ENCODE measurements around the gene LAMC3.

LAMC3 gene

DNA sequence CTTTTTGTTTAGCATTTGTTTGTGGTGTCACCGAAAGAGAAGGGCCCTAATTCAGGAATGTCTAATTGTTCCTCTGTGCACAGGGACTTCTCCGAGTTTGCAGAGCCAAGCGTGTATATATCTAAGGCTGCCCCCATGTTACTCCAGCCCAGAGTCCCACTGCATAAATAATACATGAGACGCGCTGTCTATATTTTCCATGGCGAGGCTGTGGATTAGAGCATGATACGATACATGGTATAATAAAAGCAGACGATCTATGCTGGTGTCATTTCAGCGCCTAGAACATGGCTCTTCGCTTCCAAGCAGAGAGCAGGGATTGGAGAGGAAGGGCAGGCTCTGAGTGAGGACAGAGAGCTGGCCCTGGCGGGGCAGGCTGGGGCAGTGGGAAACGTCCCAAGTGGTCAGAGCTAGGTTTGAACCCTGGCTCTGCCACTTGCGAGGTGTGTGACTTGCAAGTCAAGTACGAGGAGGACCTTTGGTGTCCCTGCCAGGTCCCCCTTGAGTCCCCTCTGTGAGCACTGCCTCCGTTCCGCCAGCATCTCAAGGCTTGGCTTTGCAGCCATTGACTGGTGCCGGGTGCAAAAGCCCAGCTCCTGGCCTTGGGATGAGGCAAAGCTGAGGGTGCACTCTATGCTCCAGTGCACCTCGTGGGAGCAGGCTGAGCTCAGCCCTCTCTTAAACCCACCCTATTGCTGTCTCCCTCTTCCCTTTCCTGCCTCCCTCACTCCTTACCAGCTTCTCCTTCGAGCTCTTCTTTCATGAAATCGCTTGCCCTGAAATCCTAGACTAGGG lies 29.2 kb upstream of the LAMC3 start:
- DNase-seq, result no peak

GRCh38 chr9:130980526-130980925 lies 28.4 kb upstream of the LAMC3 start:
- no peak for DNase-seq

- DNase-seq, result no peak
Observed at GRCh38 chr9:130981002-130981755, 27.8 kb upstream of the LAMC3 start.

DNA sequence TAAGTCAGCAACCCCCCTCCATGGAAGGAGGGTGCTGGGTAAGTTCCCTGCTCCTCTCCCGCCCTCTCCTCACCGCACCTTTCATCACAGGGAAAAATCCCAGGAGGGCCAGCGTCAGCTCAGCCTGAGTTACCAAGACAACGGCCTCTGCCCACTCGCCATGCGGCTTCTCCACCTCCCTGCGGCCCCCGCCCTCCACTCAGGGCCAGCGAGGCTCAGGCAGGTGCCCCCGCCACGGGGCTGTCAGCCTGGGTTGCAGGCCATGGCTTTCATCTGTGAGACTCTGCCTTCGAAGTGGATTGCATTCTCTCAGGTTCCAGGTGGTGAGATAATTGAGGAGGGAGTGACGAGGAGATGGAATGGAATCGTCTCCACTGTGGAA lies 27.2 kb upstream of the LAMC3 start:
- no peak for DNase-seq

DNA sequence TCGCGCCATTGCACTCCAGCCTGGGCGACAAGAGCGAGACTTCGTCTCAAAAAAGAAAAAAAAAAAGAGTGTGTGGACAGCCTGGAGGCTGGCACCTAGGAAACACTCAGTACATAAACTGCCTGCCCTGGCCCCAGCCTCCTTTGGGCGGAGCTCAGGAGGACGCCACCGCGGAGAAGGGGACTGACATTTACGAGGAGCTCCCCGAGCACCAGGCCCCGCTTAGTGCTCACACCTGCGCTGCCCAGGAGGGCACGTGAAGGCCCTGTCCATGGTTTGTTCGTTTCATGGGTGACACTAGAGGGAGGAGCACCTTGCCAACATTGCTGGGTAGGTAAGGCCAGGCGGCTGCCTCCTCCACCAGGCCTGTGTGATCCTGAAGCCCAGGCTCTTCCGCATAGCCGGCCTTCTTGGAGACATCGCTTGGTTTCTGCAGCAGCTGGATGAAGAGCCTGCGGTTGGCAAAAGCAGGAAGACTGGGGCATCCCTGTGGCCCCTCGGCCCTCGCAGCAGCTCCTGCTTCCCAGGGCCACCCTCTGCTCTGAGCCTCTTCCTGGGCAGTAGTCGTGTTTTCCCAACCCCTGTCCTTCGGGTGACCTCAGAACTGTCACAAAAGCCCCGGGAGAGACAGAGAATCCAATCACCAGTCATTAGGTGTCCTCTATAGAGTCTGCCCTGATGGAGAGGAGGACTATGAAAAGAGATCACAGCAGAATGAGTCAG lies 26.2 kb upstream of the LAMC3 start:
- DNase-seq, result no peak

- no peak for DNase-seq
Observed at GRCh38 chr9:130983359-130983670, 25.7 kb upstream of the LAMC3 start.

DNA sequence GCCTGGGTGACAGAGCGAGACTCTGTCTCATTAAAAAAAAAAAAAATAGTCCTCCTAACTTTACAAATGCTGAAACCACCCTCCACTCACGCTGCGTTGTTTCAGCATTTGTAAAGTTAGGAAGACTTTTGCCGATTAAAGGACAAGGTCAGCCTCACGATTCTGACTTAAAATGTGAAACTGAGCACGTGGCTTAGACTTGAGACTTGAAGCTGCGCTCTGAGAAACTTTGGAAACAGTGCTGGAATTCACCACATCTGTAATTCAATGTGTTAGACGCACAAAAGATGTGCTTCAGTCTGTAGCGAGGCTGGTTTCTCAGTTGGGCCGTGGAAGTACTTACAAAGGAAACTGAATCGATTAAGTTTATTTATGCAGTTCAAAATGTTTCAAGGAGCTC lies 25.0 kb upstream of the LAMC3 start:
- DNase-seq, result no peak

GRCh38 chr9:130984521-130984920 lies 24.5 kb upstream of the LAMC3 start:
- no peak for DNase-seq

GRCh38 chr9:130985029-130985428 lies 23.9 kb upstream of the LAMC3 start:
- DNase-seq, result no peak

DNA sequence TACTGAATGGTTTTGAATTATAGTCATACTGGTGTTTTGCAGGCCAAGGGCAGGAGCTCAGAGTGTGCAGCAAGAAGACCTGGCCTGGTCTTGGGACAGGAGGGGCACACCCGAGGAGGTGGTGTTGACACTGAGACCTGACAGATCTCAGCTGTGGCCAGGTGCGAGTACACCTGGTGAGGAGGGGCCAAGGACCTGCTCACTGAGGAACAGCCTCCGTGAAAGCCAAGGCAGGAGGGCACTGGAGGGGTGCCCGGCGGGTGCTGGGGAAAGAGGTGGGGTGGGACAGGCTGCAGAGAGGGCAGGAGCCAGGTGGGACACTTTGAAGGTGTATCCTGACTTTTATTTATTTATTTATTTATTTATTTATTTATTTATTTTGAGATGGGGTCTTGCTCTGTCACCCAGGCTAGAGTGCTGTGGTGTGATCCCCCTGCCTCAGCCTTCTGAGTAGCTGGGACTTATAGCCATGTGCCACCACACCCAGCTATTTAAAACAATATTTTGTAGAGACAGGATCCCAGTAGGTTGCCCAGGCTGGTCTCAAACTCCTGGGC lies 23.3 kb upstream of the LAMC3 start:
- DNase-seq, result no peak

GRCh38 chr9:130986356-130986965 lies 22.5 kb upstream of the LAMC3 start:
- no peak for DNase-seq

- DNase-seq, result no peak
Observed at GRCh38 chr9:130987054-130987453, 21.9 kb upstream of the LAMC3 start.

DNA sequence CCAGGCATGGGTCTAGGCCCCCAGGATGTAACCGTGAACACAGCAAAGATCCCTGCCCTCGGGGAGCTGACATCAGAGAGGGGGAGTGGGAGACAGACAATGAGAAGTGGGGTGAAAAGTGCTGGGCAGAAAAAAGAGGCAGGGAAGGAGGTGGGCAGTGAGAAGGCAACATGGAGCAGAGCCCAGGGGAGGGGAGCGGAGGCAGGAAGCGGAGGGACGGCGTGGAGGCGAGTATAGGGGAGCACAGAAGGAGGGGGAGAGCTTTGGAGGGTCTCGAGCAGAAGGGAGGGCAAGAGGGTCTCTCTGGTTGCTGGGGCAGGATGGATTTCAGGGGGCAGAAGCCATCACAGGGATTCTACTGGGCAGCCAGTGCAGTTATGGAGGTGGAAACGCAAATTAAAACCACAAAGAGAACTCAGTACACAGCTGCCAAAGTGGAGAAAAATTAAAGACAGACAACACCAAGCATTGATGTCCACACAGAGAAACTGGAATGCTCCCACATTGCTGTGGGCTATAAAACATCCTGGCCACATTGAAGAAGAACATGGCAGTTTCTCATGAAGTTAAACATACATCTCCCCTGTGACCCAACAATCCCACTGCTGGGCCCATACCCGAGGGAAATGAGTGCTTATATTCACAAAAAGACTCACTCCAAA lies 21.1 kb upstream of the LAMC3 start:
- DNase-seq, result no peak

- DNase-seq, result no peak
Observed at GRCh38 chr9:130988400-130988747, 20.6 kb upstream of the LAMC3 start.

DNA sequence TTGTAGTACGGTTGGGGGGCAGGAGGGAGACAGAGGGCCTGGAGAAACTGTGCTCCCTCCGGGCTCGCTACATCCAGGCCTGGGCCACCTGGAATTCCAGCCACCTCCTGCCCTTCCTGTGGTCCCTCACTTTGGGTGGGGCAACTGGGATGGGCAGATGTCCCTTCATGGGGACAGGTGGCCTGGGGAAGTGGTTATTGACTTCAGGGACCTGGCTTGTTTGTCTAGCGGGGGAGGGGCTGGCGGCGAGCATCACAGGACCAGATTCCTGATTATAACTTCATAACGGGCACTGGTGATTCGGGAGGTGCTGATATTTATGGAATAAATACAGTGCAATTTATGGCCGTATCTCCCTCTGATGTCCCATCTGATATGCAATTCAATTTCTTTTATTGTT lies 20.1 kb upstream of the LAMC3 start:
- DNase-seq, result no peak

- DNase-seq, result no peak
Observed at GRCh38 chr9:130989391-130989790, 19.6 kb upstream of the LAMC3 start.

- DNase-seq, result no peak
Observed at GRCh38 chr9:130989891-130990290, 19.1 kb upstream of the LAMC3 start.

DNA sequence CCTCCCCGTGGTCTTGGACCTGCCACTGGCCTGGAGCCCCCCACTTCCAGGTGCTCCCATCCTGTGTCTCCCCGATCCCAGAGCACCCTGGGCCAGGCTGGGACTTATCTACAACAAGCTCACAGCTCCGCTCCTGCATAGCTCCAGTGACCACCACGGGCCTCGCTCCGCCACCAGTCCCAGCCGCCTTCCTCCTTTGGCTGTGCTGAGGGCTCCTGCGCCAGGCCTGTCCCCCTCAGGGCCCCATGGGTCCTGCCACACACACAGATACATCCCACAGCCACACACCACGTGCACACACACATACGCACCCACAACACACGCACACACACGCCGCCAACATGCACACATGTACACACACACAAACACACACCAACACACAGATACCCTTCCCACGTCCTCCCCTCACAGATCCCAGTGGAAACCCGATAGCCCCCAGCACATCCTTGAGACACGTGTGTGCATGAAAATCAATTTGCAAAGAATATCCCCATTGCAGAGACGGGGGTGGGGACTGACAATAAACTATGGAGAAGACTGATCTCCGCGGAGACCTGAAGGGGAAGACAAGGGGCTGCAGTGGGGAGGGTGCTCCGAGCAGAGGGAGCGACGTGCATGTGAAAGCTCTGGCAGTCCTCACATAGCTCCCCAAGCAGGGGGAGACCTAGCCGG lies 18.5 kb upstream of the LAMC3 start:
- no peak for DNase-seq

- DNase-seq, result no peak
Observed at GRCh38 chr9:130990978-130991777, 17.8 kb upstream of the LAMC3 start.

DNA sequence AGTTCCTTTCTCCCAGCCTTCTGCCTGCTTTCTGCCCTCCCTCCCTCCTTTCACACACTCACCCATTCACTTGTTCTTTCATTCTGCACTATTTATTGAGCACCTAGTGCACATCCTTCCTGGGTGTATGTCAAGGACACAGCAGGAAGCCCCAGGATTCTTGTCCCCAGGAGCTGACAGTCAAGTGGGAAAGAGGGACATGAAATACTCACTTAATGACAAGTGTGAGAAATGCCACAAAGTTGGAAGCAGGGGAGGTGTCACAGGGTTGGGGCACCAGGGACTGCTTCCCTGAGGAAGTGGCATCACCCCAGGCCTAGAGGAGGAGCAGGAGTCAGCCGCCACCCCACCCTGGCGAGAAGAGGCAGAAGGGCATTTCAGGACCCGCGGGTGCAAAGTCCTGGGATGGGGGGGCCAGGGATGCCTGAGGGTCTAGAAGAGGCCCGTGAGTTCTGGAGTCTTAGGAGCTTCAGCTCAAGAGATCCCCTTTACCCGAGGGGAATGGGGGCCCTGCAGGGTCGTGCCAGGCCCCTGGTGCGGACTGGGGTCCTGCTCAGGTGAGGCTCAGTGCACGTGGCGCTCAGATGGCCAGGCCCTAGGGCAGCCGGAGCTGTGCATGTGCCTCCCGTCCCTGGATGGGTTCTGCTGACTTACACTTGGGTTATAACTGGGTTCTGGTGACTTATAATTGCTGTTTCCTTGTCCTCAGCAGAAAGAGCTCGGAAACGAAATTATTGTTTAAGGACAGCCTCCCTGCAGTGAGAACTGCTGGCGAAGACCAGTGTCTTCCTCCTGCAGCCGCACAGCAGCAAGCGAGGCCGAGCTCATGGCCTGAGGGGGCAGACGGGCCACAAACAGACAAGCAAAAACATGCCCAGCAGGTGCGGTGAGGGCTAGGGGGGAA lies 16.9 kb upstream of the LAMC3 start:
- no peak for DNase-seq

Data from activated CD4-positive, CD25-positive, alpha-beta regulatory T cell (primary cell).